ENCODE measurements around the gene SLC25A39.

Gene SLC25A39

GRCh38 chr17:44279346-44279665 lies 45.3 kb downstream of the SLC25A39 start:
- no peak for DNase-seq (ENCODE audit: low spot score)

GRCh38 chr17:44277976-44278375 lies 46.6 kb downstream of the SLC25A39 start:
- no peak for DNase-seq (ENCODE audit: low spot score)

GRCh38 chr17:44273607-44274006 lies 51.0 kb downstream of the SLC25A39 start:
- no peak for DNase-seq (ENCODE audit: low spot score)

GRCh38 chr17:44272954-44273353 lies 51.7 kb downstream of the SLC25A39 start:
- DNase-seq (ENCODE audit: low spot score): no peak

GRCh38 chr17:44272321-44272951 lies 52.2 kb downstream of the SLC25A39 start:
- no peak for DNase-seq (ENCODE audit: low spot score)

Measured in COLO829 (cell line).